GM13976 (cell line): ENCODE data around the gene CCNC.

ENCODE experiments used
- DNase-seq: peaks from one replicate; pipeline ENCODE4 v3.0.0; 2012; ENCODE audit warnings: low spot score
- CTCF ChIP-seq: IDR thresholded peaks from 2 replicates; pipeline ENCODE4 v1.5.1; 2012; ENCODE audit warnings: borderline replicate concordance, mild to moderate bottlenecking; ENCODE audit not compliant: insufficient read depth; ENCODE audit errors: extremely low read depth, missing control alignments, control extremely low read depth
- in situ Hi-C: fragments of 300-500 bp; cut with MboI; formaldehyde crosslinking; loops from one replicate; pipeline ENCODE4 v1.12.0; 2022; ENCODE audit warnings: low sequenced_read_pairs, mixed read lengths, inconsistent platforms; ENCODE audit not compliant: unreplicated experiment

CCNC gene

GRCh38 chr6:99607416-99608036 is 39.1 kb upstream of the CCNC start:
- in situ Hi-C loops: loop anchor here (25.0 kb wide), 1 partner anchor 855 kb away; the partner anchor contains the start of gene SIM1
- DNase-seq: no peak

GRCh38 chr6:99606656-99607415 is 38.4 kb upstream of the CCNC start, which contains the start of gene PRDM13:
TSS of gene PRDM13 (plus strand) at chr6:99606833. CDS start at chr6:99607035, 202 bp downstream.
- DNase-seq: no peak
- no peak for TF ChIP-seq CTCF
- in situ Hi-C loops: loop anchor here (25.0 kb wide), 1 partner anchor 855 kb away; the partner anchor contains the start of gene SIM1

More at GRCh38 chr6:99607416-99608036, 39.1 kb upstream of the CCNC start:
- no peak for TF ChIP-seq CTCF

- in situ Hi-C loops: loop anchor here (25.0 kb wide), 1 partner anchor 856 kb away; the partner anchor contains the start of gene SIM1
- DNase-seq: no peak
- no peak for TF ChIP-seq CTCF
Observed at GRCh38 chr6:99605911-99606655, 37.6 kb upstream of the CCNC start.

GRCh38 chr6:99605074-99605734 is 36.7 kb upstream of the CCNC start:
- TF ChIP-seq CTCF: peak; percentile 1
- in situ Hi-C loops: loop anchor here (25.0 kb wide), 1 partner anchor 857 kb away; the partner anchor contains the start of gene SIM1
- DNase-seq: no peak

GRCh38 chr6:99604166-99605073 is 36.0 kb upstream of the CCNC start:
- TF ChIP-seq CTCF: no peak
- no peak for DNase-seq
- in situ Hi-C loops: loop anchor here (25.0 kb wide), 1 partner anchor 858 kb away; the partner anchor contains the start of gene SIM1
